Peyer's patch (tissue), 4 donors: ENCODE data around the gene IFI27.

Source experiments
- CTCF ChIP-seq, 6 experiments: fragments of 450-650 bp in 4 of 6; fragments of 200-600 bp in 2 of 6; sonication (generic) in 1 of 6; IDR thresholded peaks; one replicate each; pipeline ENCODE4 v1.5.1; 2017 to 2019; ENCODE audit warnings: antibody characterized with exemption in 6 of 6, mild to moderate bottlenecking in 3 of 6, moderate library complexity in 1 of 6
- POLR2A ChIP-seq, 2 donors: fragments of 450-650 bp; IDR thresholded peaks; one replicate each; pipeline ENCODE4 v1.5.1; 2017; ENCODE audit warnings: antibody characterized with exemption in 2 of 2, mild to moderate bottlenecking in 2 of 2, moderate library complexity in 2 of 2

- TF ChIP-seq POLR2A (IDR thresholded peaks at IDR 0.05): no peak
- TF ChIP-seq CTCF (IDR thresholded peaks at IDR 0.05): no peak
Observed at GRCh38 chr14:94088516-94088915, 22.0 kb upstream of the IFI27 start.
